Lung (tissue), 12 donors: ENCODE data around the gene SERPINE3. TPM values are rescaled to one million over a fixed set of nuclear protein-coding genes. Genes with fewer than 3 reads are reported as not detected.

Experiments used
- ATAC-seq: fragments of 200-7000 bp; cut with Tn5 transposase; one replicate; pipeline ENCODE4 v1.9.1; 2020; ENCODE audit warnings: moderate number of reproducible peaks; ENCODE audit not compliant: insufficient read depth, low FRiP score
- DNase-seq, 3 donors: peaks; one replicate each; pipeline ENCODE4 v3.0.0-alpha.2; 2013 to 2017
- H3K27ac ChIP-seq, 2 donors: one replicate each; pipeline ENCODE4 v1.5.1; 2013; ENCODE audit warnings: mild to moderate bottlenecking in 2 of 2, moderate library complexity in 2 of 2, control low read depth in 1 of 2, inconsistent platforms in 1 of 2, low read depth in 1 of 2, low read length in 1 of 2
- H3K27me3 ChIP-seq, 3 donors: one replicate each; pipeline ENCODE4 v1.5.1; 2013; ENCODE audit warnings: low read length in 2 of 3; ENCODE audit not compliant: control insufficient read depth in 3 of 3, insufficient read depth in 3 of 3
- H3K36me3 ChIP-seq, 4 donors: one replicate each; pipeline ENCODE4 v1.5.1; 2013; ENCODE audit warnings: low read length in 4 of 4, mild to moderate bottlenecking in 1 of 4, moderate library complexity in 1 of 4; ENCODE audit not compliant: control insufficient read depth in 4 of 4, insufficient read depth in 4 of 4
- H3K4me1 ChIP-seq, 5 donors: one replicate each; pipeline ENCODE4 v1.5.1; 2013; ENCODE audit warnings: low read length in 5 of 5, mild to moderate bottlenecking in 2 of 5, moderate library complexity in 1 of 5; ENCODE audit not compliant: control insufficient read depth in 5 of 5, insufficient read depth in 5 of 5
- H3K4me3 ChIP-seq: one replicate; pipeline ENCODE4 v1.5.1; 2013; ENCODE audit warnings: mild to moderate bottlenecking, control low read depth, moderate library complexity
- H3K9ac ChIP-seq, 2 donors: one replicate each; pipeline ENCODE4 v1.5.1; 2013; ENCODE audit warnings: low read length in 2 of 2, control low read depth in 1 of 2; ENCODE audit not compliant: insufficient read depth in 1 of 2
- H3K9me3 ChIP-seq, 4 donors: one replicate each; pipeline ENCODE4 v1.5.1; 2013; ENCODE audit warnings: low read length in 3 of 4, mild to moderate bottlenecking in 1 of 4, moderate library complexity in 1 of 4; ENCODE audit not compliant: control insufficient read depth in 4 of 4, insufficient read depth in 3 of 4
- WGBS, 2 donors: extraction: QIAGEN DNeasy Blood & Tissue Kit; methylation state at CpG; one replicate each; pipeline ENCODE4 v1.1.7; 2013; 5-methylcytosine and 5-hydroxymethylcytosine counted together
- polyA plus RNA-seq, 2 donors: library from polyadenylated mRNA; stranded (reverse); fragments of 200-250 nt; gene quantifications; one replicate each; pipeline ENCODE4 v1.2.1, GENCODE V29; 2013
- total RNA-seq, 2 donors: library from RNA; depleted of rRNA in 1 of 2; stranded (reverse); fragments of >200 nt in 1 of 2; gene quantifications; one replicate each; pipeline ENCODE4 v1.2.1, GENCODE V29; 2014 to 2021
- TF ChIP-seq, protein P1 (sequence below): IDR thresholded peaks from 2 replicates; pipeline ENCODE4 v1.5.1; 2012; ENCODE audit warnings: mild to moderate bottlenecking; ENCODE audit errors: control extremely low read depth, extremely low read depth
- donor health status: control.
- donor health status: control.
- donor health status: Bipolar disorder and iron deficiency.
- donor health status: healthy.
- donor health status: DM: yes; HTN: yes; CAD: no.

Gene SERPINE3
- total and polyA plus RNA-seq, 4 donors, result not detected

DNA sequence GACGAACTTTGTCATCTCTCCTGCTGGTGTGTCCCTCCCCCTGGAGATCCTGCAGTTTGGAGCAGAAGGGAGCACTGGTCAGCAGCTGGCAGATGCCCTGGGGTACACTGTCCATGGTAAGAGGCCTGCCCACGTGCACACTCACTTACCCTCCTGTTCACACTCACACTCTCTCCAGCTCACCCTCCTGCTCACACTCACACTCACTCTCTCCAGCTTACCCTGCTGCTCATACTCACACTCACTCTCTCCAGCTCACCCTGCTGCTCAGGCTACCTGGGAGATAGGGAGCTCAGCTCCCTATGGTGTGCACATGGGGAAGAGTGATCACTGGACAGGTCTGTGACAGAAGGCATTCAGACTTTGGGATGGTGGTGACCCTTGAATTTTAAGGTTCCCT lies 1.7 kb downstream of the SERPINE3 start:
- 86 to 92% methylated on average over 2 of the region's 2 CpGs for WGBS, 2 donors
- no peak for DNase-seq

DNA sequence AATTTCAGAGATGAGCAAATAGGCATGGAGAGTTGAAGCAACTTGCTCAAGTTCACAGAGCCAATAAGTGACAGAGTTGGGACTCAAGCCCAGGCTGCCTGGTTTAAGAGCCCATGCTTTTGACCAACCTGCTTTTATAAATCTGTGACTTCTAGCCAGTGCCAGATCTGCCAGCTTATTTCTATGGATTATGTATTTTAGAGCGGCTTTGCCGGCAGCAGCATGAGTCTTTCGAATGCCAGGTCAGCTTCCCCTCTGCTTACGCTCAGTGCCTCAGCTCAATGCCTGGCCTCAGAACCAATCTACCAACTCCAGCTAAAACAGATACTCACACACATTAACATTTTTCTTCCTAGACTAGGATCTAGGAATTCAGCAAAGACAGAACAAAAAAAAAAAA lies 2.3 kb downstream of the SERPINE3 start:
- WGBS, 2 donors, result 98% methylated on average over 4 of the region's 4 CpGs
- peaks cover 0 to 1% (median 0%) of the 10 kb centered on the region in 4 donors for H3K9me3 ChIP-seq
- H3K4me1 ChIP-seq, result no peaks in the 10 kb centered on the region
- no peaks in the 10 kb centered on the region for H3K36me3 ChIP-seq
- H3K9ac ChIP-seq, result no peak overlapping the region
- no peaks in the 10 kb centered on the region for H3K27me3 ChIP-seq
- ATAC-seq (no peak), DNase-seq (no peak)
- H3K4me3 ChIP-seq, result no peak overlapping the region
- TF ChIP-seq, protein P1, sequence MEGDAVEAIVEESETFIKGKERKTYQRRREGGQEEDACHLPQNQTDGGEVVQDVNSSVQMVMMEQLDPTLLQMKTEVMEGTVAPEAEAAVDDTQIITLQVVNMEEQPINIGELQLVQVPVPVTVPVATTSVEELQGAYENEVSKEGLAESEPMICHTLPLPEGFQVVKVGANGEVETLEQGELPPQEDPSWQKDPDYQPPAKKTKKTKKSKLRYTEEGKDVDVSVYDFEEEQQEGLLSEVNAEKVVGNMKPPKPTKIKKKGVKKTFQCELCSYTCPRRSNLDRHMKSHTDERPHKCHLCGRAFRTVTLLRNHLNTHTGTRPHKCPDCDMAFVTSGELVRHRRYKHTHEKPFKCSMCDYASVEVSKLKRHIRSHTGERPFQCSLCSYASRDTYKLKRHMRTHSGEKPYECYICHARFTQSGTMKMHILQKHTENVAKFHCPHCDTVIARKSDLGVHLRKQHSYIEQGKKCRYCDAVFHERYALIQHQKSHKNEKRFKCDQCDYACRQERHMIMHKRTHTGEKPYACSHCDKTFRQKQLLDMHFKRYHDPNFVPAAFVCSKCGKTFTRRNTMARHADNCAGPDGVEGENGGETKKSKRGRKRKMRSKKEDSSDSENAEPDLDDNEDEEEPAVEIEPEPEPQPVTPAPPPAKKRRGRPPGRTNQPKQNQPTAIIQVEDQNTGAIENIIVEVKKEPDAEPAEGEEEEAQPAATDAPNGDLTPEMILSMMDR, result no peak
- H3K27ac ChIP-seq, result no peak overlapping the region

More for the DNA sequence above, 1.7 kb downstream of the SERPINE3 start:
- Histone ChIP-seq H3K9me3 (peaks cover 0 to 2% (median 0%) of the 10 kb centered on the region in 4 donors), H3K36me3 (no peaks in the 10 kb centered on the region), H3K4me1 (no peaks in the 10 kb centered on the region), H3K27ac (no peak overlapping the region), H3K9ac (no peak overlapping the region), H3K27me3 (no peaks in the 10 kb centered on the region), H3K4me3 (no peak overlapping the region)
- TF ChIP-seq, protein P1, result no peak
- no peak for ATAC-seq

DNA sequence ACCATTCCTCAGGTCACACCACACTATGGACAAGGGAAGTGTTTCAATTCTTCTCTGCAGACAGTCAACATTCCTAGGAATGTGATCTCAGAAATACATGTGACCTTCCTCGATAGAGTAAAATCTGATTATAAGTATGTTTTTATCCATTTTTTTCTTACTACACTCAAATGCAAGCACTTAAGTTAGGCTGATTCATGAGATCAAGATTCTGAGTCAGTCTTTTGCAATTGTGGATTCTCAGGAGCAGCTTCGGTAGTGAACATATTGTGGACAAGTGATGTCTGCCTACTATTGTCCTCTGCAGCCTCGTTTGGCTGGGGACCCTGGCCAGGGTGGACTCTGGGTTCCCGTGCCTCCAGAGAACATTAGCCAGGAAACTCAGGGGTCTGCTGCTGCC lies 3.2 kb downstream of the SERPINE3 start:
- TF ChIP-seq, protein P1, result no peak
- Histone ChIP-seq H3K9ac (no peak overlapping the region), H3K27me3 (no peaks in the 10 kb centered on the region), H3K27ac (no peak overlapping the region), H3K9me3 (no peaks in the 10 kb centered on the region), H3K4me1 (no peaks in the 10 kb centered on the region), H3K36me3 (no peaks in the 10 kb centered on the region), H3K4me3 (no peak overlapping the region)
- no peak for ATAC-seq
- no peak for DNase-seq
- 65 to 72% methylated on average over 4 of the region's 4 CpGs for WGBS, 2 donors

DNA sequence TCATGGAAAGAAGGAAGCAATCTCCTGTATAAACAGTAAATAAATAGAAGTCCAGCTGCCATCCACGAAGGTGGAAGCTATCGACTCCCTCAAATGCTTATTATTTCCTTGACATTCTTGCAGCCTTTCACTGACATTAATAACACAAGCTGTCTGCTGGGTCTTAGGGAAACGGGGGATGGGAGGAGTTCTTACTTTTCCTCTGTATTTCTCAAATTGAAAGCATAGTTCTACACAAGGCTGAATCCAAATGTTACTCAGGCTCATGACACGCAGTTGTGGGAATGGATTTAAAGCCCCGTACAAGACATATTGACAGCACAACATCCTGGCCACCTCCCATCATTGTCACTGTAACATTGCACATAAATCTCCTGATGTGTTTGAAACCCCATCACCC lies 4.0 kb downstream of the SERPINE3 start:
- no peak overlapping the region for H3K4me3 ChIP-seq
- H3K27me3 ChIP-seq, result no peaks in the 10 kb centered on the region
- H3K36me3 ChIP-seq, result no peaks in the 10 kb centered on the region
- WGBS, 2 donors, result 51 to 57% methylated on average over 5 of the region's 5 CpGs
- TF ChIP-seq, protein P1, result no peak
- no peak overlapping the region for H3K9ac ChIP-seq
- H3K4me1 ChIP-seq, result peaks cover 0 to 5% (median 0%) of the 10 kb centered on the region in 5 donors
- H3K27ac ChIP-seq, result no peak overlapping the region
- ATAC-seq (no peak), DNase-seq (no peak)
- H3K9me3 ChIP-seq, result no peaks in the 10 kb centered on the region
